HepG2 (cell line): ENCODE data around the gene SLC6A12. TPM values are rescaled to one million over a fixed set of nuclear protein-coding genes. Genes with fewer than 3 reads are reported as not detected.

Experiments used
- ATAC-seq: fragments of 200-7000 bp; cut with Tn5 transposase; 3 replicates; pipeline ENCODE4 v1.9.1; 2020; ENCODE audit warnings: mild to moderate bottlenecking, moderate library complexity
- BruUV-seq: library from RNA; stranded (reverse); fragments of 400-500 nt; replicated peaks from 2 replicates; lab custom pipeline; 2021; lab: Mats Ljungman, UMichigan
- CTCF ChIA-PET: fragments of 300-600 bp; formaldehyde crosslinking; extraction: SDS; loops from one replicate; lab custom pipeline; 2021; ENCODE audit warnings: low total read pairs, inconsistent platforms, low intra/inter-chr PET ratio; lab: Yijun Ruan, JAX
- POLR2A ChIA-PET: fragments of 350-600 bp; sonication (Branson Sonifier 250); formaldehyde crosslinking; loops from one replicate; lab custom pipeline; 2020; ENCODE audit warnings: antibody characterized with exemption, inconsistent platforms; lab: Yijun Ruan, JAX
- DNase-seq: peaks from one replicate; pipeline ENCODE4 v3.0.0-alpha.2; 2015; ENCODE audit warnings: low spot score
- FAIRE-seq: peaks from 3 replicates; lab custom pipeline; 2011; peaks lifted over from hg19 to GRCh38; lab: Jason Lieb, UNC
- H2AFZ ChIP-seq: one replicate; pipeline ENCODE4 v1.6.1; 2011; ENCODE audit warnings: low read length, inconsistent platforms
- H3K27ac ChIP-seq: fragments of 300-600 bp; 3 replicates; pipeline ENCODE4 v1.8.0; 2011; ENCODE audit warnings: mixed run types, mild to moderate bottlenecking, mixed read lengths, low read length, inconsistent platforms; ENCODE audit not compliant: insufficient read depth; ENCODE audit errors: extremely low read length
- H3K27me3 ChIP-seq, 2 experiments: fragments of 200-600 bp in 1 of 2; 2 replicates in 1 of 2; 3 replicates in 1 of 2; pipeline versions ENCODE4 v1.6.0 to v1.8.0; 2011; ENCODE audit warnings: low read length in 2 of 2, mild to moderate bottlenecking in 2 of 2, moderate library complexity in 2 of 2, inconsistent platforms in 1 of 2; ENCODE audit not compliant: insufficient read depth in 2 of 2, control insufficient read depth in 1 of 2
- H3K36me3 ChIP-seq, 2 experiments: fragments of 200-600 bp in 1 of 2; replicated peaks in 1 of 2; 2 replicates in 1 of 2; 3 replicates in 1 of 2; pipeline versions ENCODE4 v1.5.1 to v1.8.0; 2011; ENCODE audit warnings: low read length in 2 of 2, inconsistent platforms in 1 of 2; ENCODE audit not compliant: insufficient read depth in 2 of 2, control insufficient read depth in 1 of 2
- H3K4me1 ChIP-seq: 2 replicates; pipeline ENCODE4 v1.5.1; 2012; ENCODE audit warnings: low read length, inconsistent platforms; ENCODE audit not compliant: insufficient read depth
- H3K4me2 ChIP-seq: 2 replicates; pipeline ENCODE4 v1.6.0; 2011; ENCODE audit warnings: low read depth, low read length, inconsistent platforms
- H3K4me3 ChIP-seq, 3 experiments: fragments of 200-600 bp in 1 of 3; sonication (generic), shearing (Covaris generic) in 1 of 3; replicated peaks in 1 of 3; 2 replicates each; pipeline ENCODE4 v1.5.1; 2011 to 2016; ENCODE audit warnings: low read length in 3 of 3, inconsistent platforms in 2 of 3, low read depth in 2 of 3, mild to moderate bottlenecking in 2 of 3, control low read depth in 1 of 3, mixed read lengths in 1 of 3; ENCODE audit not compliant: insufficient read depth in 1 of 3
- H3K79me2 ChIP-seq: one replicate; pipeline ENCODE4 v1.6.1; 2011; ENCODE audit warnings: low read length, inconsistent platforms; ENCODE audit not compliant: insufficient read depth
- H3K9ac ChIP-seq: 2 replicates; pipeline ENCODE4 v1.6.0; 2011; ENCODE audit warnings: mild to moderate bottlenecking, low read depth, low read length, inconsistent platforms; ENCODE audit not compliant: insufficient read depth
- H3K9me3 ChIP-seq: 2 replicates; pipeline ENCODE4 v1.5.1; 2012; ENCODE audit warnings: mild to moderate bottlenecking, low read length
- H4K20me1 ChIP-seq: 2 replicates; pipeline ENCODE4 v1.6.0; 2011; ENCODE audit warnings: inconsistent platforms, mild to moderate bottlenecking, low read length, moderate library complexity; ENCODE audit not compliant: insufficient read depth
- FOXK1 ChIP-seq: sonication (generic); formaldehyde crosslinking; IDR thresholded peaks from 2 replicates; pipeline ENCODE4 v1.4.0; 2020; ENCODE audit warnings: low read depth, missing genetic modification reagents, borderline replicate concordance
- ZNF296 ChIP-seq: sonication (generic); formaldehyde crosslinking; conservative IDR thresholded peaks from 2 replicates; pipeline ENCODE4 v1.5.0; 2020; ENCODE audit warnings: mild to moderate bottlenecking, missing genetic modification reagents
- ZNF614 ChIP-seq: IDR thresholded peaks from 2 replicates; pipeline ENCODE4 v1.6.1; 2018; ENCODE audit warnings: missing biosample characterization, missing genetic modification reagents, inconsistent platforms, borderline replicate concordance
- WGBS: methylation state at CpG from one replicate; pipeline ENCODE4 v1.1.6; 2017; ENCODE audit warnings: low lambda C conversion rate; 5-methylcytosine and 5-hydroxymethylcytosine counted together
- in situ Hi-C: cut with HindIII; loops from 2 replicates; pipeline ENCODE4 v1.10.0; 2017; ENCODE audit warnings: low pct_unique_long_range_greater_than_20kb; ENCODE audit not compliant: extremely low pct_ligation_motif_present
- intact Hi-C: fragments of 100-400 bp; cut with micrococcal nuclease; formaldehyde crosslinking; loops from one replicate; pipeline ENCODE4 v1.10.0; 2022; ENCODE audit not compliant: unreplicated experiment
- polyA plus RNA-seq, 8 experiments: library from polyadenylated mRNA; depleted of rRNA in 3 of 8; stranded (reverse) in 7 of 8; unstranded in 1 of 8; fragments of >200 nt; fragmentation: Illumina TruSeq in 4 of 8; extraction: Trizol in 4 of 8; gene quantifications; 2 replicates each; pipeline versions ENCODE4 v1.2.1 to v1.2.3, GENCODE V29; 2011 to 2016; ENCODE audit warnings: low read depth in 4 of 8, missing spikeins in 1 of 8, mixed read lengths in 1 of 8; ENCODE audit not compliant: insufficient read depth in 1 of 8
- total RNA-seq, 5 experiments: library from RNA; depleted of rRNA; stranded (reverse); fragments of >200 nt; fragmentation: Illumina TruSeq; extraction: Trizol; gene quantifications; 2 replicates each; pipeline ENCODE4 v1.2.3, GENCODE V29; 2016; ENCODE audit warnings: low read depth in 1 of 5
- TF ChIP-seq, protein P1 (sequence below): sonication (generic); formaldehyde crosslinking; IDR thresholded peaks from 2 replicates; pipeline ENCODE4 v1.8.0; 2022; ENCODE audit warnings: missing genetic modification reagents, mild to moderate bottlenecking, borderline replicate concordance

Gene SLC6A12
- total and polyA plus RNA-seq, 2 of the 13 experiments (the other 11 are each of a cell fraction or from before 2014, with no cell fraction given) = 3.7 to 18.8 TPM

- ChIA-PET POLR2A (no interaction called here), CTCF (no interaction called here)
- Histone ChIP-seq H3K4me2 (no peak overlapping the region; the same call in 1 of the 2 replicates), H3K27me3 (peaks cover 13 to 53% of the 10 kb centered on the region in 2 experiments; a peak in 4 of 5 replicates), H2AFZ (no peak overlapping the region), H3K27ac (no peak overlapping the region), H3K79me2 (no peaks in the 10 kb centered on the region), H3K36me3 (no peaks in the 10 kb centered on the region), H4K20me1 (no peaks in the 10 kb centered on the region), H3K9me3 (no peaks in the 10 kb centered on the region), H3K9ac (no peak overlapping the region), H3K4me3 (no peak overlapping the region; a peak in 1 of 6 replicates), H3K4me1 (peaks cover 52% of the 10 kb centered on the region)
- ATAC-seq = no peak
- DNase-seq = no peak
- TF ChIP-seq ZNF614 (CRISPR knock-in tag) (no peak), ZNF296 (CRISPR knock-in tag) (no peak), FOXK1 (CRISPR knock-in tag) (no peak)
- TF ChIP-seq, protein P1, sequence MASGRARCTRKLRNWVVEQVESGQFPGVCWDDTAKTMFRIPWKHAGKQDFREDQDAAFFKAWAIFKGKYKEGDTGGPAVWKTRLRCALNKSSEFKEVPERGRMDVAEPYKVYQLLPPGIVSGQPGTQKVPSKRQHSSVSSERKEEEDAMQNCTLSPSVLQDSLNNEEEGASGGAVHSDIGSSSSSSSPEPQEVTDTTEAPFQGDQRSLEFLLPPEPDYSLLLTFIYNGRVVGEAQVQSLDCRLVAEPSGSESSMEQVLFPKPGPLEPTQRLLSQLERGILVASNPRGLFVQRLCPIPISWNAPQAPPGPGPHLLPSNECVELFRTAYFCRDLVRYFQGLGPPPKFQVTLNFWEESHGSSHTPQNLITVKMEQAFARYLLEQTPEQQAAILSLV (CRISPR knock-in tag) = no peak
- intact Hi-C loops (loop anchor here (5.0 kb wide), 1 partner anchor 35 kb away; the partner anchor contains the start of gene SLC6A12), in situ Hi-C loops (no loop called here)
- FAIRE-seq = no peak
- no TSS peak for BruUV-seq
- 11% methylated on average over 3 of the region's 11 CpGs for WGBS
Measured at GRCh38 chr12:177336-177979, 36.5 kb downstream of the SLC6A12 start.
